WTC11 (cell line): ENCODE data around the gene MEIS2. TPM values are rescaled to one million over a fixed set of nuclear protein-coding genes. Genes with fewer than 3 reads are reported as not detected.

Experiments
- ATAC-seq: fragments of 200-7000 bp; cut with Tn5 transposase; 2 replicates; pipeline ENCODE4 v1.10.0; 2021; ENCODE audit warnings: mild to moderate bottlenecking, moderate library complexity
- CTCF ChIA-PET: fragments of 300-600 bp; sonication (Branson Sonifier 250); formaldehyde crosslinking; loops from one replicate; lab custom pipeline; 2021; ENCODE audit warnings: antibody characterized with exemption; lab: Charles Lee
- POLR2A ChIA-PET: fragments of 350-600 bp; sonication (Branson Sonifier 250); formaldehyde crosslinking; loops from one replicate; lab custom pipeline; 2021; ENCODE audit warnings: antibody characterized with exemption; lab: Charles Lee
- DNase-seq: peaks from one replicate; pipeline ENCODE4 v3.0.0; 2021; ENCODE audit warnings: low spot score
- H3K27ac Mint-ChIP-seq: 2 replicates; pipeline ENCODE4 v1.8.0; 2021; ENCODE audit warnings: mixed read lengths
- H3K27me3 Mint-ChIP-seq: 2 replicates; pipeline ENCODE4 v1.8.0; 2021; ENCODE audit warnings: low read depth, mild to moderate bottlenecking, moderate library complexity, mixed read lengths
- H3K36me3 Mint-ChIP-seq: 2 replicates; pipeline ENCODE4 v1.8.0; 2021; ENCODE audit warnings: mixed read lengths
- H3K4me1 Mint-ChIP-seq: 2 replicates; pipeline ENCODE4 v1.8.0; 2022; ENCODE audit warnings: mixed read lengths
- H3K4me3 Mint-ChIP-seq: 2 replicates; pipeline ENCODE4 v1.8.0; 2021; ENCODE audit warnings: mild to moderate bottlenecking, moderate library complexity, mixed read lengths
- H3K9me3 Mint-ChIP-seq: 2 replicates; pipeline ENCODE4 v1.8.0; 2021; ENCODE audit warnings: mixed read lengths
- ATF3 ChIP-seq: sonication (generic); formaldehyde crosslinking; conservative IDR thresholded peaks from 2 replicates; pipeline ENCODE4 v1.8.1; 2022; ENCODE audit warnings: mild to moderate bottlenecking, missing genetic modification reagents
- ELF4 ChIP-seq: sonication (generic); formaldehyde crosslinking; IDR thresholded peaks from 2 replicates; pipeline ENCODE4 v1.8.1; 2022; ENCODE audit warnings: low read depth, mild to moderate bottlenecking, moderate library complexity, missing genetic modification reagents
- ESRRA ChIP-seq: sonication (generic); formaldehyde crosslinking; IDR thresholded peaks from 2 replicates; pipeline ENCODE4 v1.8.1; 2022; ENCODE audit warnings: mild to moderate bottlenecking, missing genetic modification reagents, borderline replicate concordance
- ETV6 ChIP-seq: sonication (generic); formaldehyde crosslinking; IDR thresholded peaks from 2 replicates; pipeline ENCODE4 v1.8.1; 2022; ENCODE audit warnings: mild to moderate bottlenecking, missing genetic modification reagents
- FOXK1 ChIP-seq: sonication (generic); formaldehyde crosslinking; IDR thresholded peaks from 2 replicates; pipeline ENCODE4 v1.8.0; 2022; ENCODE audit warnings: mild to moderate bottlenecking, moderate library complexity, missing genetic modification reagents
- FOXP1 ChIP-seq: sonication (generic); formaldehyde crosslinking; IDR thresholded peaks from 2 replicates; pipeline ENCODE4 v1.8.0; 2022; ENCODE audit warnings: missing genetic modification reagents, mild to moderate bottlenecking, moderate library complexity, borderline replicate concordance
- FOXP4 ChIP-seq: sonication (generic); formaldehyde crosslinking; IDR thresholded peaks from 2 replicates; pipeline ENCODE4 v1.8.0; 2022; ENCODE audit warnings: mild to moderate bottlenecking, missing genetic modification reagents
- GABPB1 ChIP-seq: sonication (generic); formaldehyde crosslinking; IDR thresholded peaks from 2 replicates; pipeline ENCODE4 v1.8.1; 2023; ENCODE audit warnings: mild to moderate bottlenecking, missing genetic modification reagents
- IRF2 ChIP-seq: sonication (generic); formaldehyde crosslinking; IDR thresholded peaks from 2 replicates; pipeline ENCODE4 v1.8.0; 2022; ENCODE audit warnings: low read depth, missing genetic modification reagents, borderline replicate concordance
- JAZF1 ChIP-seq: fragments of 250-450 bp; sonication (Bioruptor Pico); IDR thresholded peaks from 2 replicates; pipeline ENCODE4 v1.9.0; 2021; ENCODE audit warnings: moderate library complexity, mild to moderate bottlenecking, inconsistent platforms
- NR1H2 ChIP-seq: sonication (generic); formaldehyde crosslinking; IDR thresholded peaks from 2 replicates; pipeline ENCODE4 v1.9.0; 2021; ENCODE audit warnings: mild to moderate bottlenecking, moderate library complexity, missing genetic modification reagents
- NR2C2 ChIP-seq: sonication (generic); formaldehyde crosslinking; IDR thresholded peaks from 2 replicates; pipeline ENCODE4 v1.8.0; 2022; ENCODE audit warnings: mild to moderate bottlenecking, missing genetic modification reagents
- NR3C1 ChIP-seq: sonication (generic); formaldehyde crosslinking; conservative IDR thresholded peaks from 2 replicates; pipeline ENCODE4 v1.8.1; 2023; ENCODE audit warnings: low read depth, mild to moderate bottlenecking, missing genetic modification reagents
- PRRX2 ChIP-seq: fragments of 250-450 bp; sonication (Bioruptor Pico); IDR thresholded peaks from 2 replicates; pipeline ENCODE4 v1.8.0; 2021; ENCODE audit warnings: mild to moderate bottlenecking
- ZBTB21 ChIP-seq: sonication (generic); formaldehyde crosslinking; IDR thresholded peaks from 2 replicates; pipeline ENCODE4 v1.8.1; 2023; ENCODE audit warnings: mild to moderate bottlenecking, missing genetic modification reagents, borderline replicate concordance
- ZNF121 ChIP-seq: sonication (generic); formaldehyde crosslinking; IDR thresholded peaks from 2 replicates; pipeline ENCODE4 v1.8.0; 2023; ENCODE audit warnings: missing genetic modification reagents
- ZNF317 ChIP-seq: sonication (generic); formaldehyde crosslinking; IDR thresholded peaks from 2 replicates; pipeline ENCODE4 v1.8.1; 2023; ENCODE audit warnings: low read depth, mild to moderate bottlenecking, moderate library complexity, missing genetic modification reagents, borderline replicate concordance
- ZNF396 ChIP-seq: fragments of 250-450 bp; sonication (Bioruptor Pico); IDR thresholded peaks from 2 replicates; pipeline ENCODE4 v1.8.0; 2021; ENCODE audit warnings: mild to moderate bottlenecking, moderate library complexity, borderline replicate concordance
- ZNF416 ChIP-seq: fragments of 250-450 bp; sonication (Bioruptor Pico); IDR thresholded peaks from 2 replicates; pipeline ENCODE4 v1.9.0; 2021; ENCODE audit warnings: mild to moderate bottlenecking, inconsistent platforms
- ZSCAN18 ChIP-seq: fragments of 250-450 bp; sonication (Bioruptor Pico); IDR thresholded peaks from 2 replicates; pipeline ENCODE4 v2.1.2; 2022; ENCODE audit warnings: mild to moderate bottlenecking, moderate library complexity
- total RNA-seq: library from RNA; stranded (reverse); gene quantifications from 3 replicates; pipeline ENCODE4 v1.2.3, GENCODE V29; 2021
- TF ChIP-seq, protein P1 (sequence below): sonication (generic); formaldehyde crosslinking; IDR thresholded peaks from 2 replicates; pipeline ENCODE4 v1.8.0; 2022; ENCODE audit warnings: mild to moderate bottlenecking, missing genetic modification reagents
- TF ChIP-seq, protein P2 (sequence below): sonication (generic); formaldehyde crosslinking; IDR thresholded peaks from 2 replicates; pipeline ENCODE4 v1.8.1; 2022; ENCODE audit warnings: mild to moderate bottlenecking, moderate library complexity, missing genetic modification reagents
- TF ChIP-seq, protein P3 (sequence below): sonication (generic); formaldehyde crosslinking; IDR thresholded peaks from 2 replicates; pipeline ENCODE4 v1.8.0; 2022; ENCODE audit warnings: missing genetic modification reagents

Gene MEIS2
- total RNA-seq, 1 experiment from 2014 or later: 0.57 TPM

DNA sequence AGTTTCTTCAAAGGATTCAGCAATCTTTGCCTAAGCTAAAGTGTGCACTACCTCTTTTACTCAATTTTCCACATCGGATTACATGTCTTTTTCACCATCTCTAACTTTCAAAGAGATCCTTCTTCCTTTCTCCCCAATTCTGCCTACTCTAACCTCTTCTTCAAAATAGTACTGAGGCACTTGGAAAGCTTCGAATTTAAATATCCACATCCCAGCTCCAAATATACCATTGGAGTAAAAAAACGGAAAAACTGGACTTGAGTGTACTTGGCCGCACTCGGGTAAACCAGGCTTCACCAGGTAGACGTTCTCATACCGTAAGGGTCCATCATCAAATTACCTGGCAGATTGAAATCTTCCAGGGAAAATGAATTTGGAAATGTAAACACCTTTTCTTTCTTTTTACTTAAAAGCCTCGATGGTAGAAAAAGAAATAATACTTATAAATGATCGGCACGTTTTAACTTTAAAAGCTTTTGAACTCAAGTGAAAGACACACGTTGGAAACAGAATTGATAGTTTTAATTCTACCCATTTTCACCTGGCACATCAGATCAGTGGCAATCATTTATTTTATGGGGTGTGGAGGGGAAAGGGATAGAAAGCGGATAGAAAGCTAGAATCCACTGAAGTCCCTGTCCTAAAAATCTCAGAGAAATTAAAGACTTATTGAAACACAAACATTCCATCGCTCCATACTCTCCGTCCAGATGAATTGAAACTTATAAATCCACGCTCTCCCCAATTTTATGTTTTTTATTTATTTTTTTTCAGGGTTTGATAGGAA is 8.2 kb upstream of the MEIS2 start (continued):
- TF ChIP-seq ATF3 (CRISPR knock-in tag) (no peak), FOXP4 (CRISPR knock-in tag) (no peak), ZNF416 (CRISPR knock-in tag) (no peak), ZNF317 (CRISPR knock-in tag) (no peak), PRRX2 (no peak), ESRRA (CRISPR knock-in tag) (no peak)

DNA sequence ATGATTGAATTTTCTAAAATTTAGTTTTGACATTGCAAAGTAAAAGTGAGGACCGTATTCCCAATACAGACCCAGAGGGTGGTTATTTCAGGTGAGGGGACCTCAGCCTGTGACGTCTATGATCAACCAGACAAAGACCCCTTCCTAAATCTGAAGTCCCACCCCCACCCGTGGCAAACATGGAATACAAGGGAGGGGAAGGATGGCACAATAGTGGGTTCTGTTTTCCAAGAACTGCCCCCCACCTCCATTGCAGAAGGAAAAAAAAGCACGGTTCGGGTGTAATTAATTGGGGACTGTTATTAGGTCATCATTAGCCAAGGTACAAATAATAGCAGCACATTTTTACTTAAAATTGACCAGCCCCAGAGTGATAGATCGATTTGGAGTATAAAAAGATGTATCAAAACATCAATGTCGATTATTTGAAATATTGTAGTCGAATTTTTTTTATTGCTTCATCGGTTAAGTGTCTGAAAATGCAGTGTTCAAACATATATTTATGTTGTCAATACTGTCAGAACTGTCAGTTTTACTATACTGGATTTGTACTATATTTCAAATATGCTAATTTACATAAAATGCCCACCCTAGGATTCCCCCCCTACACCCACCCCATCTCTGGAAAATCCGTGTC is 7.5 kb upstream of the MEIS2 start:
- TF ChIP-seq, protein P1, sequence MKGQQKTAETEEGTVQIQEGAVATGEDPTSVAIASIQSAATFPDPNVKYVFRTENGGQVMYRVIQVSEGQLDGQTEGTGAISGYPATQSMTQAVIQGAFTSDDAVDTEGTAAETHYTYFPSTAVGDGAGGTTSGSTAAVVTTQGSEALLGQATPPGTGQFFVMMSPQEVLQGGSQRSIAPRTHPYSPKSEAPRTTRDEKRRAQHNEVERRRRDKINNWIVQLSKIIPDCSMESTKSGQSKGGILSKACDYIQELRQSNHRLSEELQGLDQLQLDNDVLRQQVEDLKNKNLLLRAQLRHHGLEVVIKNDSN (CRISPR knock-in tag): no peak
- TF ChIP-seq NR1H2 (CRISPR knock-in tag) (no peak), IRF2 (CRISPR knock-in tag) (no peak), ZBTB21 (CRISPR knock-in tag) (no peak), ETV6 (CRISPR knock-in tag) (no peak), ZNF121 (no peak), NR2C2 (no peak), ZSCAN18 (no peak), ZNF396 (CRISPR knock-in tag) (no peak), ELF4 (no peak), FOXP4 (CRISPR knock-in tag) (no peak), FOXK1 (CRISPR knock-in tag) (no peak), JAZF1 (CRISPR knock-in tag) (no peak), GABPB1 (CRISPR knock-in tag) (no peak), NR3C1 (CRISPR knock-in tag) (no peak), FOXP1 (CRISPR knock-in tag) (no peak)
- TF ChIP-seq, protein P2, sequence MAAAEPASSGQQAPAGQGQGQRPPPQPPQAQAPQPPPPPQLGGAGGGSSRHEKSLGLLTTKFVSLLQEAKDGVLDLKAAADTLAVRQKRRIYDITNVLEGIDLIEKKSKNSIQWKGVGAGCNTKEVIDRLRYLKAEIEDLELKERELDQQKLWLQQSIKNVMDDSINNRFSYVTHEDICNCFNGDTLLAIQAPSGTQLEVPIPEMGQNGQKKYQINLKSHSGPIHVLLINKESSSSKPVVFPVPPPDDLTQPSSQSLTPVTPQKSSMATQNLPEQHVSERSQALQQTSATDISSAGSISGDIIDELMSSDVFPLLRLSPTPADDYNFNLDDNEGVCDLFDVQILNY (CRISPR knock-in tag): no peak
- TF ChIP-seq, protein P3, sequence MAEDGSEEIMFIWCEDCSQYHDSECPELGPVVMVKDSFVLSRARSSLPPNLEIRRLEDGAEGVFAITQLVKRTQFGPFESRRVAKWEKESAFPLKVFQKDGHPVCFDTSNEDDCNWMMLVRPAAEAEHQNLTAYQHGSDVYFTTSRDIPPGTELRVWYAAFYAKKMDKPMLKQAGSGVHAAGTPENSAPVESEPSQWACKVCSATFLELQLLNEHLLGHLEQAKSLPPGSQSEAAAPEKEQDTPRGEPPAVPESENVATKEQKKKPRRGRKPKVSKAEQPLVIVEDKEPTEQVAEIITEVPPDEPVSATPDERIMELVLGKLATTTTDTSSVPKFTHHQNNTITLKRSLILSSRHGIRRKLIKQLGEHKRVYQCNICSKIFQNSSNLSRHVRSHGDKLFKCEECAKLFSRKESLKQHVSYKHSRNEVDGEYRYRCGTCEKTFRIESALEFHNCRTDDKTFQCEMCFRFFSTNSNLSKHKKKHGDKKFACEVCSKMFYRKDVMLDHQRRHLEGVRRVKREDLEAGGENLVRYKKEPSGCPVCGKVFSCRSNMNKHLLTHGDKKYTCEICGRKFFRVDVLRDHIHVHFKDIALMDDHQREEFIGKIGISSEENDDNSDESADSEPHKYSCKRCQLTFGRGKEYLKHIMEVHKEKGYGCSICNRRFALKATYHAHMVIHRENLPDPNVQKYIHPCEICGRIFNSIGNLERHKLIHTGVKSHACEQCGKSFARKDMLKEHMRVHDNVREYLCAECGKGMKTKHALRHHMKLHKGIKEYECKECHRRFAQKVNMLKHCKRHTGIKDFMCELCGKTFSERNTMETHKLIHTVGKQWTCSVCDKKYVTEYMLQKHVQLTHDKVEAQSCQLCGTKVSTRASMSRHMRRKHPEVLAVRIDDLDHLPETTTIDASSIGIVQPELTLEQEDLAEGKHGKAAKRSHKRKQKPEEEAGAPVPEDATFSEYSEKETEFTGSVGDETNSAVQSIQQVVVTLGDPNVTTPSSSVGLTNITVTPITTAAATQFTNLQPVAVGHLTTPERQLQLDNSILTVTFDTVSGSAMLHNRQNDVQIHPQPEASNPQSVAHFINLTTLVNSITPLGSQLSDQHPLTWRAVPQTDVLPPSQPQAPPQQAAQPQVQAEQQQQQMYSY: no peak
- TF ChIP-seq, all 79 proteins: peak for 0
- Mint-ChIP-seq H3K27me3 (peaks cover 99% of the 10 kb centered on the region), H3K4me1 (peaks cover 80% of the 10 kb centered on the region), H3K27ac (no peak overlapping the region), H3K9me3 (no peaks in the 10 kb centered on the region), H3K36me3 (no peaks in the 10 kb centered on the region), H3K4me3 (peak overlapping the region; percentile 79)
- DNase-seq (no peak), ATAC-seq (no peak)
- ChIA-PET POLR2A (no interaction called here), CTCF (interaction anchor here (0.8 to 3.8 kb wide), 10 partner anchors 12 to 607 kb away, joined by 3 to 31 read pairs (median 4); no protein-coding TSS in a partner anchor)
